SK-N-MC (cell line): ENCODE data around the gene TP53BP1.

Experiments used
- EZH2 ChIP-seq: fragments of 200-600 bp; sonication (generic); IDR thresholded peaks from one replicate; pipeline ENCODE4 v1.6.1; 2017; ENCODE audit warnings: antibody characterized with exemption
- FOXP2 ChIP-seq: optimal IDR thresholded peaks from 2 replicates; pipeline ENCODE3; 2011; ENCODE audit warnings: mild to moderate bottlenecking, moderate library complexity; ENCODE audit not compliant: insufficient read depth; ENCODE audit errors: extremely low read length, control extremely low read depth
- POLR2AphosphoS5 ChIP-seq: IDR thresholded peaks from 2 replicates; pipeline ENCODE4 v1.6.1; 2012; ENCODE audit warnings: mild to moderate bottlenecking, low read depth, low read length, borderline replicate concordance

GRCh38 chr15:43463507-43463906 lies 29.4 kb downstream of the TP53BP1 start:
- TF ChIP-seq POLR2AphosphoS5 (no peak), EZH2 (no peak), FOXP2 (no peak)
